ENCODE measurements around the gene C1QBP.

GRCh38 chr17:5399767-5400166 is 39.2 kb downstream of the C1QBP start:
- no peak for TF ChIP-seq CTCF (IDR thresholded peaks at IDR 0.05; ENCODE audit: low read depth, low read length, missing input control)
- no peak for TF ChIP-seq JUND (IDR thresholded peaks at IDR 0.05)
- no peak for TF ChIP-seq RAD21 (IDR thresholded peaks at IDR 0.05)
- no peak for TF ChIP-seq FOXA1 (IDR thresholded peaks at IDR 0.05)
- TF ChIP-seq SP1 (IDR thresholded peaks at IDR 0.05) = no peak
- no peak for TF ChIP-seq EGR1 (IDR thresholded peaks at IDR 0.05; ENCODE audit: low read depth in 2 of 2)
- no peak for TF ChIP-seq RXRA (IDR thresholded peaks at IDR 0.05)
- TF ChIP-seq TAF1 (conservative IDR thresholded peaks at IDR 0.05) = no peak
